ENCODE results near the gene POU6F1.
A peak's percentile ranks its signal among the peaks of the same experiment; 100 is the strongest.

POU6F1 gene

DNA sequence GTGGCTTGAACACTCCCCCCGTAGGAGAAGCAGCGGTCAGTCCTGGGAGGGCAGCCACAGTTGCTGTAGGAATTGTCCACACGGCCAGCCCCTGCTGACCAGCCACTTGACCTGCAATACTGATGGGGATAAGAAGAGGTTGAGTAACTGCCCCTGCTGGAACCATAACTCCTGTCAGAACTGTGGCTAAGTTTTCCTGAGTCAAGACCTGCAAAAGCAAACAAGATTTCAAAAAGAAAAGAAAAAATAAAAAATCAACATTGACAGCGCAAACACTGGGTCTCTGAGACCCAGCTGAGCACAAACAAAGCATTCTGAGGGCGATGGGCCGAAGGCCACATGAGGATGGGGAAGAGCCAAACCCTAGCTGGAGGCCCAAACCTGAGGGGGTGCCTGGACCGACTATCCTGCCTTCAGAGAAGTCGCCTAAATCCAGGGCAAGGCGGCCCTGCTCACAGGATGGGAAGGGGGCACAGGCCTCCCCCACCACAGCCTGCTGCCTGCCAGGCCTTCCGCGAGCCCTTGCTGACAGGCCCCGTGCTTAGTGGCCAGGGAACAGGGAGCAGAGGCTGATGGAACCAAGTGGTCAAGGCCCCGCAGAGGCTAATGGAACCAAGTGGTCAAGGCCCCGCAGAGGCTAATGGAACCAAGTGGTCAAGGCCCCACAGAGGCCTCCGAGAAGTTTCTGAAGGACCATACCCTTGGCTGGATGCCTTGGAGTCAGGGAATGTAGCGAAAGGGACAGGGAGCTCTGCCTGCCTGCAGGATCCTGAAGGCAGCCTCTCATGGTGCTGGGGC lies 19.1 kb downstream of the POU6F1 start:
- DNase-seq (ENCODE audit: extremely low read depth in 1 of 2, low read depth in 1 of 2): no peak

GRCh38 chr12:51197736-51198567 lies 19.9 kb downstream of the POU6F1 start:
- no peak for DNase-seq (ENCODE audit: extremely low read depth in 1 of 2, low read depth in 1 of 2)

GRCh38 chr12:51196547-51196946 lies 21.3 kb downstream of the POU6F1 start:
- DNase-seq (ENCODE audit: extremely low read depth in 1 of 2, low read depth in 1 of 2): no peak

GRCh38 chr12:51195841-51196240 lies 22.0 kb downstream of the POU6F1 start:
- no peak for DNase-seq (ENCODE audit: extremely low read depth in 1 of 2, low read depth in 1 of 2)

GRCh38 chr12:51192284-51192671 lies 25.6 kb downstream of the POU6F1 start:
- no peak for DNase-seq (ENCODE audit: extremely low read depth in 1 of 2, low read depth in 1 of 2)

- DNase-seq (ENCODE audit: extremely low read depth in 1 of 2, low read depth in 1 of 2): no peak
Observed at GRCh38 chr12:51191516-51192283, 26.2 kb downstream of the POU6F1 start.

GRCh38 chr12:51190820-51191219 lies 27.0 kb downstream of the POU6F1 start:
- no peak for DNase-seq (ENCODE audit: extremely low read depth in 1 of 2, low read depth in 1 of 2)

- no peak for DNase-seq (ENCODE audit: extremely low read depth in 1 of 2, low read depth in 1 of 2)
Observed at GRCh38 chr12:51189790-51190355, 28.0 kb downstream of the POU6F1 start.

GRCh38 chr12:51188359-51189051 lies 29.4 kb downstream of the POU6F1 start:
- DNase-seq (ENCODE audit: extremely low read depth in 1 of 2, low read depth in 1 of 2): no peak

GRCh38 chr12:51187370-51187987 lies 30.4 kb downstream of the POU6F1 start:
- DNase-seq (ENCODE audit: extremely low read depth in 1 of 2, low read depth in 1 of 2): no peak

- DNase-seq (ENCODE audit: extremely low read depth in 1 of 2, low read depth in 1 of 2): no peak
Observed at GRCh38 chr12:51186465-51187085, 31.3 kb downstream of the POU6F1 start.

GRCh38 chr12:51185171-51185717 lies 32.6 kb downstream of the POU6F1 start:
- no peak for DNase-seq (ENCODE audit: extremely low read depth in 1 of 2, low read depth in 1 of 2)

GRCh38 chr12:51183816-51184215 lies 34.0 kb downstream of the POU6F1 start:
- no peak for DNase-seq (ENCODE audit: extremely low read depth in 1 of 2, low read depth in 1 of 2)

DNA sequence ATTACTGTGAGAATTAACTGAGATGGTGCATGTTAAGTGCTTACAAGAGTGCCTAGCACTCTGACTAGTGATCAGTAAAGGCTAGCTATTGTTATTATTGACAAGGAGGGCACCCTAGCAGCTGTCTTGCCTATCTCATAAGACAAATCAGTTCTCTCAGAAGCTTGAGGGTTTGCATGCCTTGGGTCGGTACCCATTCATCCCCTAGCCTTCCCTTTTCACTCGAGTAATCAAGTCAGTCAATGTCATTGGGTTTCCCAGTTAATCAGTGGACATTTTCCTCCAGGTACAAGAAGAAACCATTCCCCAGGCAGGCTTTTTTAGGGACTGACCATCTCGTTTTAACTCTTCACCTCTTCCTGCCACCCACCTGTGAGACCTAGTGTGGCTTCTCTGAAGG lies 34.5 kb downstream of the POU6F1 start:
- no peak for DNase-seq (ENCODE audit: extremely low read depth in 1 of 2, low read depth in 1 of 2)

- DNase-seq (ENCODE audit: extremely low read depth in 1 of 2, low read depth in 1 of 2): no peak
Observed at GRCh38 chr12:51181558-51181957, 36.3 kb downstream of the POU6F1 start.

DNA sequence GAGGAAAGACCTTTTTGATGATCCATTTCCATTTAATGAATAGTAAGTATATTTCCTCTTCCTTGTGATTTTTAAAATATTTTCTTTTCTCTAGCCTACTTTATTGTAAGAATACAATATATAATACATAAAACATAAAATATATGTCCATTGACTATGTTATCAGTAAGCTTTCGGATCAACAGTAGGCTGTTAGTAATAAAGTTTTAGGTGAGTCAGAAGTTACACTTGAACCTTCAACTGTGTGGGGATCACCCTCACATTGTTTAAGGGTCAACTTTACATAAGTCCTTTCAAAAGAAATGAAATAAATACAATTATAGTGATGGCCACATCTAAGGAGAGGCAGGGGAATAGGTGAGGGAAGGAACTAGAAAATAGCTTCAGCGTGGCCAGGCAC lies 40.0 kb downstream of the POU6F1 start:
- DNase-seq (ENCODE audit: extremely low read depth in 1 of 2, low read depth in 1 of 2): no peak

DNA sequence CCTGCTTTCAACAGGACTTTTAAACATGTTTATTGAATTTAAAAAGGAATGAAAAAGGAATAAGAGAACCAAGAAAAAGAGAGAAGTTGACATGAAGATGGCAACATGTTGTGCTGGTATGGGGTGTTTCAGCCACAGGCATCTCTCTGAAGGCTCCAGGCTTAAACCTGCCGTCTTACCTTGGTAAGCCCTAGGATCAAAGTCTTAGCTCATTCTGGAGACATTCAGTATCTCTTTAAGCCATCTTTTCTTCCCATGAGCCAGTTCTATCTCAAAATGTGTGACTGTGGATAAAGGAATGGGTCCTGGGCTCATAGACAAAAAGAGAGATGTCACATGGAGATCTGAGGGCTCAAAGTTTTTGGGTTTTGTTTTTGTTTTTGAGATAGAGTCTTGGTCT lies 43.4 kb downstream of the POU6F1 start:
- no peak for DNase-seq (ENCODE audit: extremely low read depth in 1 of 2, low read depth in 1 of 2)

DNA sequence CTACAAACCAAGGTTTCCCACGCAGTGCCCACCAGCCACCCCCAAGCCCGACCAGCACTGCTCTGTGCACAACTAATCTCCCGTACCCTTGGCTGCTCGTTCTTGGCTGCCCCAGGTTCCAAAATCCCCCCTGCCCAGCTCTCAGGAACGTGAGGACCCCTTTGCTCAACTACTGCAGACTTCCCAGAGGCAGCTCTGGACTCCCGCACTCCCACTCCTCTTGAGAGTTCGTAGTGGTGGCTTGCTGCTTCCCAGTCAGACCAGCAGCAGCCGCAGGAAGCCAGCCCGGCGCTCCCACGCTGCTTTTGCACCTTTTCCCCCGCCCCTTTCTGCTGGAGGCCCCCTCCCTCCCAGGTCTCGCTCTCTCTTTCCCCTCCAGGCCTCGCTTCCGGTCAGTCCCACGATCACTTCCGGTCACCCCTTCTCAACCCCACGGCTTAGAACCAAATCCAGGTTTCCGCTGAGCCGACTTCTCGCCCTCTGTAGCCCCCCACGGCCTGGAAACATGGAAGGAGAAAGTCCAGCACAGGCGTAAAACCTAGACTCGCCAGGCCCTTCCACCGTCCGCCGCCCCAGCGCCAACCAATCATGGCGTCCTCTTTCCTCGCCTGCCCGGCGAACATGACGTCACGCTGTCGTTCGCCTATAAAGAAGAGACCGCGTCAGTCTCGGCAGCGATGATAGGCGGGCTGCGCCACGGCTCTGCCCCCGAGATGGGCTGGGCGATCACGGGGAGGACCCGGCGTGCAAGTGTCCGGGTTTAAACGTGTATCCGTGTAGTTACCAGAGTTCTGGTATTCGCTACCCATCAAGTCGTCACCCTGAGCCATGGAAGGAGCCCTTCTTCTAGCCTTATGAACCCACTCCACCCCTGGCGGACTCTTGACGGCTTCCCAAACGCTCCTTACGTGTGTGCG lies 45.1 kb downstream of the POU6F1 start, which contains the start of gene TFCP2:
TFCP2 (minus strand) TSS at position 621 of the 917 bp plus-strand sequence. CDS start 713 bp downstream, outside the sequence.
- peak; percentile 80 to 86 for DNase-seq (ENCODE audit: extremely low read depth in 1 of 2, low read depth in 1 of 2)

All from activated CD8-positive, alpha-beta memory T cell treated with anti-CD3 and anti-CD28 coated beads for 1 hour (primary cell).